ENCODE data around the gene PSMB5.

Gene PSMB5

GRCh38 chr14:23069413-23069806 lies 34.7 kb upstream of the PSMB5 start:
- Histone ChIP-seq H3K4me3 (ENCODE audit: low read length) (peak overlapping the region; percentile 9), H3K36me3 (ENCODE audit: control insufficient read depth, insufficient read depth, low read length, severe bottlenecking) (peaks cover 70% of the 10 kb centered on the region), H3K4me1 (ENCODE audit: control insufficient read depth, insufficient read depth, low read length) (peaks cover 56% of the 10 kb centered on the region), H3K9ac (ENCODE audit: low read length) (peak overlapping the region; percentile 63), H3K9me3 (ENCODE audit: control insufficient read depth, low read length) (no peaks in the 10 kb centered on the region), H3K27me3 (replicated peaks; ENCODE audit: control insufficient read depth, insufficient read depth, low read length) (no peaks in the 10 kb centered on the region)
- no peak for DNase-seq (ENCODE audit: low read depth)

- no peaks in the 10 kb centered on the region for H3K27me3 ChIP-seq (replicated peaks; ENCODE audit: control insufficient read depth, insufficient read depth, low read length)
- peak overlapping the region; percentile 63 for H3K9ac ChIP-seq (ENCODE audit: low read length)
- peaks cover 56% of the 10 kb centered on the region for H3K4me1 ChIP-seq (ENCODE audit: control insufficient read depth, insufficient read depth, low read length)
- H3K9me3 ChIP-seq (ENCODE audit: control insufficient read depth, low read length) = no peaks in the 10 kb centered on the region
- H3K36me3 ChIP-seq (ENCODE audit: control insufficient read depth, insufficient read depth, low read length, severe bottlenecking) = peaks cover 72% of the 10 kb centered on the region
- DNase-seq (ENCODE audit: low read depth) = peak; percentile 96
- H3K4me3 ChIP-seq (ENCODE audit: low read length) = peak overlapping the region; percentile 51
These were observed 34.2 kb upstream of the PSMB5 start for GRCh38 chr14:23068789-23069412.

GRCh38 chr14:23067847-23068788 lies 33.4 kb upstream of the PSMB5 start:
- no peaks in the 10 kb centered on the region for H3K27me3 ChIP-seq (replicated peaks; ENCODE audit: control insufficient read depth, insufficient read depth, low read length)
- no peak for DNase-seq (ENCODE audit: low read depth)
- H3K36me3 ChIP-seq (ENCODE audit: control insufficient read depth, insufficient read depth, low read length, severe bottlenecking) = peaks cover 72% of the 10 kb centered on the region
- peaks cover 56% of the 10 kb centered on the region for H3K4me1 ChIP-seq (ENCODE audit: control insufficient read depth, insufficient read depth, low read length)
- peak overlapping the region; percentile 48 for H3K9ac ChIP-seq (ENCODE audit: low read length)
- H3K9me3 ChIP-seq (ENCODE audit: control insufficient read depth, low read length) = no peaks in the 10 kb centered on the region
- H3K4me3 ChIP-seq (ENCODE audit: low read length) = peak overlapping the region; percentile 51

- Histone ChIP-seq H3K9ac (ENCODE audit: low read length) (peak overlapping the region; percentile 16), H3K9me3 (ENCODE audit: control insufficient read depth, low read length) (no peaks in the 10 kb centered on the region), H3K36me3 (ENCODE audit: control insufficient read depth, insufficient read depth, low read length, severe bottlenecking) (peaks cover 72% of the 10 kb centered on the region), H3K4me1 (ENCODE audit: control insufficient read depth, insufficient read depth, low read length) (peaks cover 52% of the 10 kb centered on the region), H3K27me3 (replicated peaks; ENCODE audit: control insufficient read depth, insufficient read depth, low read length) (no peaks in the 10 kb centered on the region), H3K4me3 (ENCODE audit: low read length) (no peak overlapping the region)
- no peak for DNase-seq (ENCODE audit: low read depth)
These were observed 32.4 kb upstream of the PSMB5 start for GRCh38 chr14:23066855-23067744.

GRCh38 chr14:23066368-23066767 lies 31.7 kb upstream of the PSMB5 start:
- Histone ChIP-seq H3K9me3 (ENCODE audit: control insufficient read depth, low read length) (no peaks in the 10 kb centered on the region), H3K9ac (ENCODE audit: low read length) (peak overlapping the region; percentile 16), H3K27me3 (replicated peaks; ENCODE audit: control insufficient read depth, insufficient read depth, low read length) (no peaks in the 10 kb centered on the region), H3K4me1 (ENCODE audit: control insufficient read depth, insufficient read depth, low read length) (peaks cover 50% of the 10 kb centered on the region), H3K4me3 (ENCODE audit: low read length) (no peak overlapping the region), H3K36me3 (ENCODE audit: control insufficient read depth, insufficient read depth, low read length, severe bottlenecking) (peaks cover 72% of the 10 kb centered on the region)
- no peak for DNase-seq (ENCODE audit: low read depth)

GRCh38 chr14:23063601-23064000 lies 28.9 kb upstream of the PSMB5 start:
- Histone ChIP-seq H3K9ac (ENCODE audit: low read length) (no peak overlapping the region), H3K4me1 (ENCODE audit: control insufficient read depth, insufficient read depth, low read length) (peaks cover 29% of the 10 kb centered on the region), H3K27me3 (replicated peaks; ENCODE audit: control insufficient read depth, insufficient read depth, low read length) (no peaks in the 10 kb centered on the region), H3K4me3 (ENCODE audit: low read length) (no peak overlapping the region), H3K36me3 (ENCODE audit: control insufficient read depth, insufficient read depth, low read length, severe bottlenecking) (peaks cover 92% of the 10 kb centered on the region), H3K9me3 (ENCODE audit: control insufficient read depth, low read length) (no peaks in the 10 kb centered on the region)
- DNase-seq (ENCODE audit: low read depth) = no peak

GRCh38 chr14:23062002-23062401 lies 27.3 kb upstream of the PSMB5 start:
- H3K9ac ChIP-seq (ENCODE audit: low read length) = no peak overlapping the region
- peak; percentile 87 for DNase-seq (ENCODE audit: low read depth)
- H3K27me3 ChIP-seq (replicated peaks; ENCODE audit: control insufficient read depth, insufficient read depth, low read length) = no peaks in the 10 kb centered on the region
- H3K4me3 ChIP-seq (ENCODE audit: low read length) = no peak overlapping the region
- peaks cover 83% of the 10 kb centered on the region for H3K36me3 ChIP-seq (ENCODE audit: control insufficient read depth, insufficient read depth, low read length, severe bottlenecking)
- H3K9me3 ChIP-seq (ENCODE audit: control insufficient read depth, low read length) = no peaks in the 10 kb centered on the region
- H3K4me1 ChIP-seq (ENCODE audit: control insufficient read depth, insufficient read depth, low read length) = peaks cover 19% of the 10 kb centered on the region

- Histone ChIP-seq H3K4me3 (ENCODE audit: low read length) (no peak overlapping the region), H3K9me3 (ENCODE audit: control insufficient read depth, low read length) (no peaks in the 10 kb centered on the region), H3K9ac (ENCODE audit: low read length) (no peak overlapping the region), H3K4me1 (ENCODE audit: control insufficient read depth, insufficient read depth, low read length) (peaks cover 18% of the 10 kb centered on the region), H3K36me3 (ENCODE audit: control insufficient read depth, insufficient read depth, low read length, severe bottlenecking) (peaks cover 71% of the 10 kb centered on the region), H3K27me3 (replicated peaks; ENCODE audit: control insufficient read depth, insufficient read depth, low read length) (no peaks in the 10 kb centered on the region)
- no peak for DNase-seq (ENCODE audit: low read depth)
These were observed 26.0 kb upstream of the PSMB5 start for GRCh38 chr14:23060536-23061260.

- peaks cover 52% of the 10 kb centered on the region for H3K36me3 ChIP-seq (ENCODE audit: control insufficient read depth, insufficient read depth, low read length, severe bottlenecking)
These were observed 24.2 kb upstream of the PSMB5 start for GRCh38 chr14:23058654-23059504.

More at GRCh38 chr14:23058654-23059504, 24.2 kb upstream of the PSMB5 start:
- Histone ChIP-seq H3K9ac (ENCODE audit: low read length) (no peak overlapping the region), H3K4me3 (ENCODE audit: low read length) (no peak overlapping the region), H3K9me3 (ENCODE audit: control insufficient read depth, low read length) (no peaks in the 10 kb centered on the region), H3K4me1 (ENCODE audit: control insufficient read depth, insufficient read depth, low read length) (peaks cover 18% of the 10 kb centered on the region), H3K27me3 (replicated peaks; ENCODE audit: control insufficient read depth, insufficient read depth, low read length) (no peaks in the 10 kb centered on the region)
- no peak for DNase-seq (ENCODE audit: low read depth)
